ENCODE measurements around the gene GH1. TPM values are rescaled to one million over a fixed set of nuclear protein-coding genes. Genes with fewer than 3 reads are reported as not detected.

Gene GH1
- total RNA-seq, 1 donor from 2014 or later = not detected

- no peak overlapping the region for H3K4me3 ChIP-seq
- H3K4me1 ChIP-seq = peaks cover 20% of the 10 kb centered on the region
- no peaks in the 10 kb centered on the region for H3K27me3 ChIP-seq (ENCODE audit: low read depth)
- ATAC-seq = no peak
- H3K9me3 ChIP-seq = no peaks in the 10 kb centered on the region
- intact Hi-C loops (cut with DNase I) = no loop called here
- no peaks in the 10 kb centered on the region for H3K36me3 ChIP-seq
- DNase-seq = no peak
- TF ChIP-seq CTCF (IDR thresholded peaks at IDR 0.05) = no peak
- no peak overlapping the region for H3K27ac ChIP-seq
These were observed 14.1 kb upstream of the GH1 start for GRCh38 chr17:63932721-63933120.

GRCh38 chr17:63931981-63932561, 13.4 kb upstream of the GH1 start, which contains the start of gene CD79B:
TSS of gene CD79B (minus strand) at chr17:63932331. CDS start at chr17:63932261, 70 bp downstream.
- DNase-seq (no peak), ATAC-seq (peak in 1 of 2 donors; percentile 8)
- Histone ChIP-seq H3K4me3 (peak within 1 kb of the TSS; percentile 33), H3K27ac (peak within 1 kb of the TSS; percentile 67), H3K36me3 (no peaks in the 10 kb centered on the region), H3K9me3 (no peaks in the 10 kb centered on the region), H3K27me3 (ENCODE audit: low read depth) (no peaks in the 10 kb centered on the region), H3K4me1 (peaks cover 20% of the 10 kb centered on the region)
- no peak for TF ChIP-seq CTCF (IDR thresholded peaks at IDR 0.05)
- intact Hi-C loops (cut with DNase I) = no loop called here

- H3K4me1 ChIP-seq = peaks cover 20% of the 10 kb centered on the region
- no peaks in the 10 kb centered on the region for H3K27me3 ChIP-seq (ENCODE audit: low read depth)
- peak overlapping the region; percentile 67 for H3K27ac ChIP-seq
- H3K9me3 ChIP-seq = no peaks in the 10 kb centered on the region
- ATAC-seq (peak; percentile 78), DNase-seq (peak; percentile 84)
- no peak for TF ChIP-seq CTCF (IDR thresholded peaks at IDR 0.05)
- H3K4me3 ChIP-seq = peak overlapping the region; percentile 33
- intact Hi-C loops (cut with DNase I) = no loop called here
- no peaks in the 10 kb centered on the region for H3K36me3 ChIP-seq
These were observed 12.4 kb upstream of the GH1 start for GRCh38 chr17:63930951-63931575.

- H3K4me3 ChIP-seq = no peak overlapping the region
- no peak for TF ChIP-seq CTCF (IDR thresholded peaks at IDR 0.05)
- H3K27me3 ChIP-seq (ENCODE audit: low read depth) = no peaks in the 10 kb centered on the region
- peak overlapping the region; percentile 67 for H3K27ac ChIP-seq
- no peaks in the 10 kb centered on the region for H3K9me3 ChIP-seq
- no peak for DNase-seq
- H3K36me3 ChIP-seq = no peaks in the 10 kb centered on the region
- no peak for ATAC-seq
- intact Hi-C loops (cut with DNase I) = no loop called here
- H3K4me1 ChIP-seq = peaks cover 20% of the 10 kb centered on the region
These were observed 11.5 kb upstream of the GH1 start for GRCh38 chr17:63929860-63930766.

- ATAC-seq (no peak), DNase-seq (no peak)
- no peak overlapping the region for H3K27ac ChIP-seq
- no peaks in the 10 kb centered on the region for H3K9me3 ChIP-seq
- no peak for TF ChIP-seq CTCF (IDR thresholded peaks at IDR 0.05)
- H3K36me3 ChIP-seq = no peaks in the 10 kb centered on the region
- H3K4me3 ChIP-seq = no peak overlapping the region
- H3K27me3 ChIP-seq (ENCODE audit: low read depth) = no peaks in the 10 kb centered on the region
- intact Hi-C loops (cut with DNase I) = no loop called here
- H3K4me1 ChIP-seq = peaks cover 20% of the 10 kb centered on the region
These were observed 10.5 kb upstream of the GH1 start for GRCh38 chr17:63928966-63929695.

Measured in lower lobe of right lung (tissue), 2 donors.